ENCODE data around the gene BCDIN3D. TPM values are rescaled to one million over a fixed set of nuclear protein-coding genes. Genes with fewer than 3 reads are reported as not detected.

The BCDIN3D gene
- total RNA-seq, 1 donor from 2014 or later = 8.5 TPM

- Mint-ChIP-seq H3K27ac (no peak overlapping the region), H3K27me3 (no peaks in the 10 kb centered on the region), H3K4me1 (ENCODE audit: unreplicated experiment) (no peaks in the 10 kb centered on the region), H3K4me3 (no peak overlapping the region), H3K36me3 (peaks cover 10% of the 10 kb centered on the region), H3K9me3 (peaks cover 3% of the 10 kb centered on the region)
- DNase-seq (ENCODE audit: extremely low spot score, unreplicated experiment) = no peak
- no peak for TF ChIP-seq CTCF (conservative IDR thresholded peaks at IDR 0.05)
Measured at GRCh38 chr12:49791700-49792099, 51.2 kb downstream of the BCDIN3D start.

GRCh38 chr12:49790741-49791555 lies 52.0 kb downstream of the BCDIN3D start:
- TF ChIP-seq CTCF (conservative IDR thresholded peaks at IDR 0.05) = no peak
- no peak overlapping the region for H3K27ac Mint-ChIP-seq

GRCh38 chr12:49789992-49790391 lies 52.9 kb downstream of the BCDIN3D start:
- Mint-ChIP-seq H3K4me1 (ENCODE audit: unreplicated experiment) (no peaks in the 10 kb centered on the region), H3K9me3 (peaks cover 3% of the 10 kb centered on the region), H3K27ac (peak overlapping the region; percentile 10), H3K27me3 (no peaks in the 10 kb centered on the region), H3K4me3 (no peak overlapping the region), H3K36me3 (peaks cover 10% of the 10 kb centered on the region)
- no peak for DNase-seq (ENCODE audit: extremely low spot score, unreplicated experiment)
- TF ChIP-seq CTCF (conservative IDR thresholded peaks at IDR 0.05) = peak; percentile 41

More at GRCh38 chr12:49790741-49791555, 52.0 kb downstream of the BCDIN3D start:
- DNase-seq (ENCODE audit: extremely low spot score, unreplicated experiment) = no peak
- peaks cover 10% of the 10 kb centered on the region for H3K36me3 Mint-ChIP-seq
- no peaks in the 10 kb centered on the region for H3K4me1 Mint-ChIP-seq (ENCODE audit: unreplicated experiment)
- no peaks in the 10 kb centered on the region for H3K27me3 Mint-ChIP-seq
- peaks cover 3% of the 10 kb centered on the region for H3K9me3 Mint-ChIP-seq
- no peak overlapping the region for H3K4me3 Mint-ChIP-seq

- Mint-ChIP-seq H3K9me3 (peaks cover 3% of the 10 kb centered on the region), H3K27ac (no peak overlapping the region), H3K36me3 (peaks cover 10% of the 10 kb centered on the region), H3K4me1 (ENCODE audit: unreplicated experiment) (peaks cover 11% of the 10 kb centered on the region), H3K27me3 (peaks cover 2% of the 10 kb centered on the region), H3K4me3 (no peak overlapping the region)
- DNase-seq (ENCODE audit: extremely low spot score, unreplicated experiment) = no peak
- no peak for TF ChIP-seq CTCF (conservative IDR thresholded peaks at IDR 0.05)
Measured at GRCh38 chr12:49787672-49788071, 55.2 kb downstream of the BCDIN3D start.

Other genes starting within 250 kb of the BCDIN3D start
- gene FAM186B, start 237.5 kb downstream of the BCDIN3D start, total RNA-seq (ENCODE audit: low replicate concordance) = 0.14 and 0.21 TPM in 2 replicates
- 25.0 and 35.4 TPM in 2 replicates for gene PRPF40B, start 219.5 kb downstream of the BCDIN3D start, total RNA-seq (ENCODE audit: low replicate concordance)
- 2.5 and 21.1 TPM in 2 replicates for gene FMNL3, start 135.7 kb downstream of the BCDIN3D start, total RNA-seq (ENCODE audit: low replicate concordance)
- gene TMBIM6, start 101.5 kb downstream of the BCDIN3D start, total RNA-seq (ENCODE audit: low replicate concordance) = 497 and 686 TPM in 2 replicates
- gene NCKAP5L, start 14.7 kb downstream of the BCDIN3D start, total RNA-seq (ENCODE audit: low replicate concordance) = 9.7 and 28.8 TPM in 2 replicates
- 0.14 and 1.7 TPM in 2 replicates for gene FAIM2, start 60.8 kb upstream of the BCDIN3D start, total RNA-seq (ENCODE audit: low replicate concordance)
- gene AQP2, start 107.6 kb upstream of the BCDIN3D start, total RNA-seq (ENCODE audit: low replicate concordance) = 0.55 TPM in 1 of 2 replicates, not detected in the other
- gene AQP5, start 118.8 kb upstream of the BCDIN3D start, total RNA-seq (ENCODE audit: low replicate concordance) = 0.95 and 0.97 TPM in 2 replicates
- gene AQP6, start 129.8 kb upstream of the BCDIN3D start, total RNA-seq (ENCODE audit: low replicate concordance) = 0.22 TPM in 1 of 2 replicates, not detected in the other
- gene RACGAP1, start 182.4 kb upstream of the BCDIN3D start, total RNA-seq (ENCODE audit: low replicate concordance) = 32.4 and 70.6 TPM in 2 replicates
- gene ASIC1, start 214.5 kb upstream of the BCDIN3D start, total RNA-seq (ENCODE audit: low replicate concordance) = 5.5 and 18.1 TPM in 2 replicates
- gene SMARCD1, start 242.2 kb upstream of the BCDIN3D start, total RNA-seq (ENCODE audit: low replicate concordance) = 55.0 and 100 TPM in 2 replicates

Data from type B pancreatic cell (in vitro differentiated cells).